ENCODE results near the gene FBXL13. TPM values are rescaled to one million over a fixed set of nuclear protein-coding genes. Genes with fewer than 3 reads are reported as not detected.

The FBXL13 gene
- total and polyA plus RNA-seq, 10 of the 15 experiments (the other 5 are each of a cell fraction or from before 2014, with no cell fraction given), result 0.08 to 0.95 (median 0.28) TPM; not detected in 2

- no peak for TF ChIP-seq USF2 (IDR thresholded peaks at IDR 0.05; ENCODE audit: borderline replicate concordance, low read depth, low read length)
- no peak for TF ChIP-seq MYB (IDR thresholded peaks at IDR 0.05; ENCODE audit: borderline replicate concordance, low read depth, low read length)
Measured at GRCh38 chr7:102912742-102913141, 161.9 kb downstream of the FBXL13 start, which contains the start of gene LRRC17 (continued).

DNA sequence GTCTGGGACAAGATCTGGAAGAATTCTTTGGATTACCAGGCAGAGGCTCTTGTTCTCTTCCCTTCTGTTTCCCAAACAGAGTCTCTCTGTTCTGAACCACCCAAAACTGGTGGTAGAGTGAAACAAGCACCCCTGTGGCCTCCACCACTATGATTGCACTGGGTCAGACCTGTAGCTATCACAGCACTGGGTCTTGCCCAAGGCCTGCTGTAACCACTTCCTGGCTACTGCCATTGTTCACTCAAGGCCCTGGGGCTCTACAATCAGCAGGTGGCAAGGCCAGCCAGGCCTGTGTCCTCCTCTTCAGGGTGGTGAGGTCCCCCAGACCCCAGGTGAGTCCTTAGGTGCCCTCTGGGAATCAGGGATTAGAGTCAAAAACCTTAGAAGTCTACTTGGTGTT, 165.9 kb downstream of the FBXL13 start:
- intact Hi-C loops (cut with micrococcal nuclease; ENCODE audit: unreplicated experiment), result no loop called here
- POLR2A ChIA-PET, result no interaction called here
- no peak overlapping the region for H3K4me2 ChIP-seq (ENCODE audit: control insufficient read depth, insufficient read depth)
- no peaks in the 10 kb centered on the region for H3K36me3 ChIP-seq (ENCODE audit: control insufficient read depth in 2 of 2, insufficient read depth in 2 of 2, low read length in 1 of 2)
- BruUV-seq (replicated peaks), result no TSS peak
- H3K79me2 ChIP-seq (ENCODE audit: control insufficient read depth, insufficient read depth, low read length), result no peaks in the 10 kb centered on the region
- in situ Hi-C loops (cut with MboI), result no loop called here
- H4K20me1 ChIP-seq (ENCODE audit: control insufficient read depth, insufficient read depth), result no peaks in the 10 kb centered on the region
- TF ChIP-seq NFYA (IDR thresholded peaks at IDR 0.05; ENCODE audit: borderline replicate concordance, low read depth, low read length) (no peak), NR2C2 (IDR thresholded peaks at IDR 0.05; ENCODE audit: borderline replicate concordance, control insufficient read depth, insufficient read length, low read depth) (no peak), USF2 (IDR thresholded peaks at IDR 0.05; ENCODE audit: borderline replicate concordance, low read depth, low read length) (no peak), SIN3A (IDR thresholded peaks at IDR 0.05; ENCODE audit: low read depth, low read length) (no peak), EZH2 (IDR thresholded peaks at IDR 0.05; ENCODE audit: borderline replicate concordance, control insufficient read depth, low read depth, low read length) (no peak), ZNF217 (IDR thresholded peaks at IDR 0.05) (no peak), YBX1 (IDR thresholded peaks at IDR 0.05) (no peak), EP300 (IDR thresholded peaks at IDR 0.05; ENCODE audit: borderline replicate concordance in 1 of 2, control insufficient read depth in 1 of 2, low read depth in 2 of 2, low read length in 2 of 2) (no peak), ETV6 (conservative IDR thresholded peaks at IDR 0.05 in 1 of 2, IDR thresholded peaks at IDR 0.05 in 1 of 2; ENCODE audit: borderline replicate concordance in 1 of 2, low read depth in 1 of 2) (no peak), SMC3 (IDR thresholded peaks at IDR 0.05; ENCODE audit: borderline replicate concordance, low read length) (no peak), PML (IDR thresholded peaks at IDR 0.05; ENCODE audit: low read length) (no peak)
- TF ChIP-seq, protein P1, sequence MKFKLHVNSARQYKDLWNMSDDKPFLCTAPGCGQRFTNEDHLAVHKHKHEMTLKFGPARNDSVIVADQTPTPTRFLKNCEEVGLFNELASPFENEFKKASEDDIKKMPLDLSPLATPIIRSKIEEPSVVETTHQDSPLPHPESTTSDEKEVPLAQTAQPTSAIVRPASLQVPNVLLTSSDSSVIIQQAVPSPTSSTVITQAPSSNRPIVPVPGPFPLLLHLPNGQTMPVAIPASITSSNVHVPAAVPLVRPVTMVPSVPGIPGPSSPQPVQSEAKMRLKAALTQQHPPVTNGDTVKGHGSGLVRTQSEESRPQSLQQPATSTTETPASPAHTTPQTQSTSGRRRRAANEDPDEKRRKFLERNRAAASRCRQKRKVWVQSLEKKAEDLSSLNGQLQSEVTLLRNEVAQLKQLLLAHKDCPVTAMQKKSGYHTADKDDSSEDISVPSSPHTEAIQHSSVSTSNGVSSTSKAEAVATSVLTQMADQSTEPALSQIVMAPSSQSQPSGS (IDR thresholded peaks at IDR 0.05; ENCODE audit: low read length), result no peak
- TF ChIP-seq, protein P2, sequence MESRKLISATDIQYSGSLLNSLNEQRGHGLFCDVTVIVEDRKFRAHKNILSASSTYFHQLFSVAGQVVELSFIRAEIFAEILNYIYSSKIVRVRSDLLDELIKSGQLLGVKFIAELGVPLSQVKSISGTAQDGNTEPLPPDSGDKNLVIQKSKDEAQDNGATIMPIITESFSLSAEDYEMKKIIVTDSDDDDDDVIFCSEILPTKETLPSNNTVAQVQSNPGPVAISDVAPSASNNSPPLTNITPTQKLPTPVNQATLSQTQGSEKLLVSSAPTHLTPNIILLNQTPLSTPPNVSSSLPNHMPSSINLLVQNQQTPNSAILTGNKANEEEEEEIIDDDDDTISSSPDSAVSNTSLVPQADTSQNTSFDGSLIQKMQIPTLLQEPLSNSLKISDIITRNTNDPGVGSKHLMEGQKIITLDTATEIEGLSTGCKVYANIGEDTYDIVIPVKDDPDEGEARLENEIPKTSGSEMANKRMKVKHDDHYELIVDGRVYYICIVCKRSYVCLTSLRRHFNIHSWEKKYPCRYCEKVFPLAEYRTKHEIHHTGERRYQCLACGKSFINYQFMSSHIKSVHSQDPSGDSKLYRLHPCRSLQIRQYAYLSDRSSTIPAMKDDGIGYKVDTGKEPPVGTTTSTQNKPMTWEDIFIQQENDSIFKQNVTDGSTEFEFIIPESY (IDR thresholded peaks at IDR 0.05), result no peak
- H3K27ac ChIP-seq (ENCODE audit: control insufficient read depth, insufficient read depth), result no peak overlapping the region
- DNase-seq (ENCODE audit: low read depth, low spot score) (no peak), ATAC-seq (no peak), FAIRE-seq (no peak)
- H3K9ac ChIP-seq (ENCODE audit: control insufficient read depth, insufficient read depth, low read length), result no peak overlapping the region
- H3K9me3 ChIP-seq (replicated peaks; ENCODE audit: control insufficient read depth, insufficient read depth, low read length), result no peaks in the 10 kb centered on the region; the same call in 2 of the 3 replicates
- no peaks in the 10 kb centered on the region for H3K27me3 ChIP-seq (replicated peaks in 1 of 2; ENCODE audit: control insufficient read depth in 2 of 2, insufficient read depth in 2 of 2, low read length in 1 of 2)
- CTCF ChIA-PET, result no interaction called here
- SMC1A ChIA-PET (ENCODE audit: uncharacterized antibody, unreplicated experiment), result no interaction called here
- no peak overlapping the region for H3K4me3 ChIP-seq
- RAD21 ChIA-PET (ENCODE audit: unreplicated experiment), result no interaction called here
- H2AFZ ChIP-seq (ENCODE audit: control insufficient read depth, low read depth, low read length), result no peak overlapping the region
- no peaks in the 10 kb centered on the region for H3K4me1 ChIP-seq (ENCODE audit: control insufficient read depth, insufficient read depth, low read length)

Data from GM12878 (cell line).